Measurements from ENCODE around the gene GPD1L.
A peak's percentile ranks its signal among the peaks of the same experiment; 100 is the strongest.

GPD1L gene

DNA sequence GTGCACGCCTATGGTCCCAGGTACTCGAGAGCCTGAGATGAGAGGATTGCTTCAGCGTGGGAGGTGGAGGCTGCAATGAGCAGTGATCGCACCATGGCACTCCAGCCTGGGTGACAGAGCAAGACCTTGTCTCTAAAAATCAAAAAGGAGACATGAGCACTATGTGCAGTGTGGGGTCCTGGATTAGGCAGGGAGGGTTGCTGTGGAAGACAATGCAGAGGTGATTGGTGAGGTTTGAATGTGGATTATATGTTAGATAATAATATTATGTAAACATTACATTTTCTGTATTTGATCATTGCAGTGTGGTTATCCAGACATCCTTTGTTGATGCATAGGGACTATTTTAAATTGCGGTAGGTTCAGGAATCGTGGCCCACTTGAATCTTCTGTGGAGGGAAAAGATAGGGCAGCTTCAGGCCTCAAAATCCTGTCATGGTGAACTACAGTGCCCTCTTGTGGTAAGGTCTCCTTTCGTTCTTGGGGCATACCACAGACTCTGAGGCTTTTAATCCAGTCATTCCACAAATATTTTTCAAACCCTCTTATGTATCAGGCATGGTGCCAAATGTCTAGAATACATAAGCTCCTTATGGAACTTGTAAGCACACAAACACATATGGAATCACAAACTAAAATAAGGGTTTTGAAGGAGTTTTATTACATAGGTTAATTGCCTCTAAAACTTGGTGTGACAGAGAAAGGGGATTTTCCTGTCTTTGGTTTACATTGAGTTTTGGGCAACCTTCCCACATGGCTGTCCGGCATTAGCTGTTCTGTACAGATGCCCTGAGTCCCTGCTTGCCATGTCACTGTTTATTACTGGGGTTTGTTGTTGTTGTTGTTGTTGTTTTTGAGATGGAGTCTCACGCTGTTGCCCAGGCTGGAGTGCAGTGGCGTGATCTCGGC is 37.7 kb downstream of the GPD1L start:
- TF ChIP-seq ZFX (IDR thresholded peaks at IDR 0.05), result no peak
- TF ChIP-seq, protein P1, sequence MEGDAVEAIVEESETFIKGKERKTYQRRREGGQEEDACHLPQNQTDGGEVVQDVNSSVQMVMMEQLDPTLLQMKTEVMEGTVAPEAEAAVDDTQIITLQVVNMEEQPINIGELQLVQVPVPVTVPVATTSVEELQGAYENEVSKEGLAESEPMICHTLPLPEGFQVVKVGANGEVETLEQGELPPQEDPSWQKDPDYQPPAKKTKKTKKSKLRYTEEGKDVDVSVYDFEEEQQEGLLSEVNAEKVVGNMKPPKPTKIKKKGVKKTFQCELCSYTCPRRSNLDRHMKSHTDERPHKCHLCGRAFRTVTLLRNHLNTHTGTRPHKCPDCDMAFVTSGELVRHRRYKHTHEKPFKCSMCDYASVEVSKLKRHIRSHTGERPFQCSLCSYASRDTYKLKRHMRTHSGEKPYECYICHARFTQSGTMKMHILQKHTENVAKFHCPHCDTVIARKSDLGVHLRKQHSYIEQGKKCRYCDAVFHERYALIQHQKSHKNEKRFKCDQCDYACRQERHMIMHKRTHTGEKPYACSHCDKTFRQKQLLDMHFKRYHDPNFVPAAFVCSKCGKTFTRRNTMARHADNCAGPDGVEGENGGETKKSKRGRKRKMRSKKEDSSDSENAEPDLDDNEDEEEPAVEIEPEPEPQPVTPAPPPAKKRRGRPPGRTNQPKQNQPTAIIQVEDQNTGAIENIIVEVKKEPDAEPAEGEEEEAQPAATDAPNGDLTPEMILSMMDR (conservative IDR thresholded peaks at IDR 0.05), result peak; percentile 81
- no peak overlapping the region for H3K27ac ChIP-seq

DNA sequence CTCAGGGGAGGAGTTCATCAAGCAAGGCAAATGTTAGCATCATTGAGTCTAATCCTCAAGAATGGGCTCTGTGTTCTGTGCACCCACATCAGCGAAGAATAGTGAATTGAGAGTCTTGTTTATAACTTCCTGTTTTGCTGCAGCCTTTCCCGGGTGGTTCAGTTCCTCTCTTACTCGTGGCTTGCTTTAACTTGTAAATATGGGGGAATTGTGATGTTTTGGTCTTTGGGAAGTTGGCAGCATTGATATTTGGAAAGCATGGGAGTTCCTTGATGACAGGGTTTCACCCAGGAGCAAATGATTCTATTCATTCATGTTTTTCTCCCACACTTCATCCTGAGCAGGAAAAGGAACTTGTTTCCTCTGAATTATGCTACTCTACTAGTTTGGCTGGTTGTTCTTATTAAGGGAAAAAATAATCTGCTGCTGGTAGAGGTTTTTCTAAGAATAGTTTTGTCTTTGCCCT is 40.4 kb downstream of the GPD1L start:
- H3K27ac ChIP-seq, result no peak overlapping the region
- no peak for TF ChIP-seq ZFX (IDR thresholded peaks at IDR 0.05)
- TF ChIP-seq, protein P1 (conservative IDR thresholded peaks at IDR 0.05), result no peak

DNA sequence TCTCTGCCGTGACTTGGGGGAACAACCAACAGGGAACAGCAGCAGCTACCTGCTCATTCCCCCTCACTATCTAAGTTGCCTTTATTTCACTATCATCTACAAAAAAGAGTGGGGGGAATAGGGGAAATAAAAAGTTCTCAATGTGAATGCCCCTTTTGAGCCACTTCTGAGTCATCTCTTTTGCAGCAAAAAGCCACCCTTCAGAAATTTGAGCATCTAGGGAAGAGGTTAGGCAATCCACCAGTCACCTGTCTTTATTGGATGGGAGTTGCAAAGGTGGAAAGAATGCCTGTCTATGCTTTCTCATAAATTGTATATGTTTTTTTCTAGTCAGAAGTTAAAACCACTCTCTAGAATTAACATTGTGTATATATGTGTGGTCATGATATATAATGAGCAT is 41.1 kb downstream of the GPD1L start:
- H3K27ac ChIP-seq, result no peak overlapping the region
- no peak for TF ChIP-seq ZFX (IDR thresholded peaks at IDR 0.05)
- TF ChIP-seq, protein P1 (conservative IDR thresholded peaks at IDR 0.05), result no peak

DNA sequence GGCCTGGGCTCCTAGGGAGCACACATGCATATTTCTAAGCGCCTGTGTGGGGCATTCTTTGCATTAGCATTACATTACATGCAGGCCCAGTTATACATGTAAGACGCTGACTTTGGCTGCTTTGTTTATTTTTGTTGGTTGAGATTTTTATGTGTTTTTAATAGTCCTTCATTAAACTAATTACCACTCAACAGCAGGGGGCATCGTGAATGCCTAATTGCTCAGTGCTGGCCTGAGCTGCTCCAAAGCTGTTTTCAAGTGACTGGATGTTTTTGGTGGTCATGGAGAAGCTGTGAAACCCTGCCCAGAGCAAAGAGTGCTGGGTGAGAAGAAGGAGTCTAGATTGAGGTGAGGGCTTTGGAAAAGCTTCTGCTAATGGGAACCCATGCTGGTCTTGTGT is 41.5 kb downstream of the GPD1L start:
- TF ChIP-seq ZFX (IDR thresholded peaks at IDR 0.05), result no peak
- TF ChIP-seq, protein P1 (conservative IDR thresholded peaks at IDR 0.05), result peak; percentile 20
- H3K27ac ChIP-seq, result no peak overlapping the region

DNA sequence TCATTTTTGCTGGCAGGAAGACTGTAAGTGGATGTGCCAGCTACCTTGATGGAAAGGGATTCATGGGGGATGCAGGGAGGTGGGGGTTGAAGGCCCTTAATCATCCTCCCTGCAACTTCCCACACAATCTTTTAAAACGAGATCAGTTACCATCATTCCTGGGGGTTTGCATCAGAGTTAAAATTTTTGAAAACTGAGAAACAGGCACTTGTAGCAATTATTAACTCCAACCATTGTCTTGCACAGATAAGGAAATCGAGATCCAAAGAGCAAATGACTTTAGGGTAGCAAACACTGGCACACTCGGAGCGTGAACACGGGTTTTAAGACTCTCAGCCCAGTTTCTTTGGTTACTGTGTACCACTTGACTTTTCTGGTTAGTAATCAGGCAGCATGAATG is 41.9 kb downstream of the GPD1L start:
- TF ChIP-seq ZFX (IDR thresholded peaks at IDR 0.05), result no peak
- TF ChIP-seq, protein P1 (conservative IDR thresholded peaks at IDR 0.05), result no peak
- no peak overlapping the region for H3K27ac ChIP-seq

DNA sequence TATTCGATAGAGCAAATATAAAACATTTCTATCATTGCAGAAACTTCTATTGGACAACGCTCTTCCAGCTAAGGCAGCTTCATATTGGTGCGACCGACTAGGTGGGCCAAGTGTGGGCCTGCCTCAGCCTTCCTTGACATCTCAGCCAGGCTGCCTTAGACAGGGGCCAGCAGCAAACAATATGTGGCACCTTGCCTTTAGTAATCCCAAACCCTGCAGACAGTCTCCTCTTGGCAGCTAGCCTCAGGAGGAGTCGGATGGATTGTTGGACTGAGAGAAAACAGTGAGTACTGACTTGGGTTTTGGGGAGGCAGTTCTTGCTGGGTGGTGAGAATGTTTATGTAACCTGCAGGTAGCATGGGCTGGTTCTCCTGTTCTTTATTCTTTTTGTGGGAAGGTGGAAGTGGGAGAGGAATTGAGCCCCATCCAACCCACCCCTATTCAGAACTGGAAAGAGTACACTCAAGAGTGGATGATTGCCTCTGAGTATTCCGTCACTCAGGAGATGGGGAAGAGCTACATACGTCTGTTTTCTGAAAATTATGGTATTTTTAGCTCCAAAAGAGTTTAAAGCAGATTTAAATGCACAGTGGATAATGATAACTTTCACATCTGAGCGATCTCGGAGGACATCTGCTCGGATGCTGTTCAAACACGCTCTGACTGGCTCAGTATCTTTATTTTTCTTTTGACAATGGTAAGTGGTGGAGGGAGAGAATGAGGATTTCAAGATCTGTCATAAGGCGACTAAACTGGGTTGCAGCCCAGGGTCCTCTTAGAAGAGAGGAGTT is 47.2 kb downstream of the GPD1L start:
- TF ChIP-seq, protein P1 (conservative IDR thresholded peaks at IDR 0.05), result no peak
- no peak for TF ChIP-seq ZFX (IDR thresholded peaks at IDR 0.05)
- no peak overlapping the region for H3K27ac ChIP-seq

DNA sequence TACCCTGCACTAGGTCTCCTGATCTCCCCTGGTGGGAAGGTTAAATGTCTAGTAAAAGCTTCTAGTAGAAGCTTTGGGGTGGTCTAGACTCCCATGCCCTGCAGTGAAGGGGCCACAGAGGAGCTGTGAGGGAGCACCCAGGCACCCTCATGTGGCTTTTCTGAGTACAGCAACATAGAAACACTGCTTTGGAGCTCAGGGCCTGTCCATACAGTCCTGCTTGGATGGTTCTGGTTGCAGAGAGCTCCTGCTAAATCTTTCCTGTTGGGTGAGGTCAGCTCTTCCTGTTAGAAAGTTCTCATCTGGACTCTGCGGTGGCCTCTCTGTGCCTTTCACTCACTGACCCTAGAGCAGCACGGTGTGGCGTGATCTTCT is 47.8 kb downstream of the GPD1L start:
- H3K27ac ChIP-seq, result no peak overlapping the region
- TF ChIP-seq, protein P1 (conservative IDR thresholded peaks at IDR 0.05), result peak; percentile 35
- TF ChIP-seq ZFX (IDR thresholded peaks at IDR 0.05), result no peak

All from C4-2B (cell line).